Measurements from ENCODE around the gene GID8. TPM values are rescaled to one million over a fixed set of nuclear protein-coding genes. Genes with fewer than 3 reads are reported as not detected.

Gene GID8
- total and polyA plus RNA-seq, 2 of the 13 experiments (the other 11 are each of a cell fraction or from before 2014, with no cell fraction given): 39.6 to 59.8 TPM

- no peak for TF ChIP-seq ZNF362 (CRISPR knock-in tag; IDR thresholded peaks at IDR 0.05; ENCODE audit: borderline replicate concordance)
- TF ChIP-seq JDP2 (CRISPR knock-in tag; IDR thresholded peaks at IDR 0.05; ENCODE audit: borderline replicate concordance): no peak; the same call in 1 of the 2 replicates
- TF ChIP-seq ZMYM2 (CRISPR knock-in tag; IDR thresholded peaks at IDR 0.05): no peak
- no peak for TF ChIP-seq RBAK (CRISPR knock-in tag; IDR thresholded peaks at IDR 0.05)
- TF ChIP-seq ZNF263 (CRISPR knock-in tag; IDR thresholded peaks at IDR 0.05): no peak
- TF ChIP-seq ZBTB20 (CRISPR knock-in tag; IDR thresholded peaks at IDR 0.05; ENCODE audit: borderline replicate concordance, low read depth): no peak
- no peak for TF ChIP-seq GLMP (CRISPR knock-in tag; IDR thresholded peaks at IDR 0.05; ENCODE audit: borderline replicate concordance)
- TF ChIP-seq POGK (CRISPR knock-in tag; conservative IDR thresholded peaks at IDR 0.05): peak; percentile 73; the same call in 1 of the 2 replicates
- TF ChIP-seq ZNF570 (CRISPR knock-in tag; IDR thresholded peaks at IDR 0.05; ENCODE audit: borderline replicate concordance): no peak
- no peak for TF ChIP-seq MBNL3 (CRISPR knock-in tag; conservative IDR thresholded peaks at IDR 0.05)
- no peak for TF ChIP-seq KDM6A (CRISPR knock-in tag; IDR thresholded peaks at IDR 0.05; ENCODE audit: low read depth)
- no peak for TF ChIP-seq MAFF (IDR thresholded peaks at IDR 0.05; ENCODE audit: low read depth, low read length)
- TF ChIP-seq POLR2AphosphoS2 (IDR thresholded peaks at IDR 0.05; ENCODE audit: low read depth, low read length): no peak
- peak; percentile 10; the same call in 1 of the 2 replicates for TF ChIP-seq RAD21 (CRISPR knock-in tag; IDR thresholded peaks at IDR 0.05)
- TF ChIP-seq ZSCAN21 (CRISPR knock-in tag; IDR thresholded peaks at IDR 0.05; ENCODE audit: borderline replicate concordance): 0 out of 2 replicates have a peak, but pooled peaks have one; percentile 6
- peak; percentile 73; the same call in 1 of the 2 replicates for TF ChIP-seq WIZ (CRISPR knock-in tag; IDR thresholded peaks at IDR 0.05)
- 0 out of 2 replicates have a peak, but pooled peaks have one; percentile 24 for TF ChIP-seq GTF3A (CRISPR knock-in tag; conservative IDR thresholded peaks at IDR 0.05)
- peak; percentile 46; the same call in 1 of the 2 replicates for TF ChIP-seq TFDP1 (CRISPR knock-in tag; IDR thresholded peaks at IDR 0.05; ENCODE audit: borderline replicate concordance)
- no peak for TF ChIP-seq TGIF2 (CRISPR knock-in tag; IDR thresholded peaks at IDR 0.05)
Observed at GRCh38 chr20:62970307-62971210, 32.6 kb downstream of the GID8 start (continued).
